Measurements from ENCODE around the gene TAPT1.

GRCh38 chr4:16168144-16168543 lies 58.1 kb downstream of the TAPT1 start:
- TF ChIP-seq POLR2A (IDR thresholded peaks at IDR 0.05) = no peak
- TF ChIP-seq, protein P1, sequence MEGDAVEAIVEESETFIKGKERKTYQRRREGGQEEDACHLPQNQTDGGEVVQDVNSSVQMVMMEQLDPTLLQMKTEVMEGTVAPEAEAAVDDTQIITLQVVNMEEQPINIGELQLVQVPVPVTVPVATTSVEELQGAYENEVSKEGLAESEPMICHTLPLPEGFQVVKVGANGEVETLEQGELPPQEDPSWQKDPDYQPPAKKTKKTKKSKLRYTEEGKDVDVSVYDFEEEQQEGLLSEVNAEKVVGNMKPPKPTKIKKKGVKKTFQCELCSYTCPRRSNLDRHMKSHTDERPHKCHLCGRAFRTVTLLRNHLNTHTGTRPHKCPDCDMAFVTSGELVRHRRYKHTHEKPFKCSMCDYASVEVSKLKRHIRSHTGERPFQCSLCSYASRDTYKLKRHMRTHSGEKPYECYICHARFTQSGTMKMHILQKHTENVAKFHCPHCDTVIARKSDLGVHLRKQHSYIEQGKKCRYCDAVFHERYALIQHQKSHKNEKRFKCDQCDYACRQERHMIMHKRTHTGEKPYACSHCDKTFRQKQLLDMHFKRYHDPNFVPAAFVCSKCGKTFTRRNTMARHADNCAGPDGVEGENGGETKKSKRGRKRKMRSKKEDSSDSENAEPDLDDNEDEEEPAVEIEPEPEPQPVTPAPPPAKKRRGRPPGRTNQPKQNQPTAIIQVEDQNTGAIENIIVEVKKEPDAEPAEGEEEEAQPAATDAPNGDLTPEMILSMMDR (IDR thresholded peaks at IDR 0.05) = no peak
